Measurements from ENCODE around the gene MICALL1.

Gene MICALL1, protein sequence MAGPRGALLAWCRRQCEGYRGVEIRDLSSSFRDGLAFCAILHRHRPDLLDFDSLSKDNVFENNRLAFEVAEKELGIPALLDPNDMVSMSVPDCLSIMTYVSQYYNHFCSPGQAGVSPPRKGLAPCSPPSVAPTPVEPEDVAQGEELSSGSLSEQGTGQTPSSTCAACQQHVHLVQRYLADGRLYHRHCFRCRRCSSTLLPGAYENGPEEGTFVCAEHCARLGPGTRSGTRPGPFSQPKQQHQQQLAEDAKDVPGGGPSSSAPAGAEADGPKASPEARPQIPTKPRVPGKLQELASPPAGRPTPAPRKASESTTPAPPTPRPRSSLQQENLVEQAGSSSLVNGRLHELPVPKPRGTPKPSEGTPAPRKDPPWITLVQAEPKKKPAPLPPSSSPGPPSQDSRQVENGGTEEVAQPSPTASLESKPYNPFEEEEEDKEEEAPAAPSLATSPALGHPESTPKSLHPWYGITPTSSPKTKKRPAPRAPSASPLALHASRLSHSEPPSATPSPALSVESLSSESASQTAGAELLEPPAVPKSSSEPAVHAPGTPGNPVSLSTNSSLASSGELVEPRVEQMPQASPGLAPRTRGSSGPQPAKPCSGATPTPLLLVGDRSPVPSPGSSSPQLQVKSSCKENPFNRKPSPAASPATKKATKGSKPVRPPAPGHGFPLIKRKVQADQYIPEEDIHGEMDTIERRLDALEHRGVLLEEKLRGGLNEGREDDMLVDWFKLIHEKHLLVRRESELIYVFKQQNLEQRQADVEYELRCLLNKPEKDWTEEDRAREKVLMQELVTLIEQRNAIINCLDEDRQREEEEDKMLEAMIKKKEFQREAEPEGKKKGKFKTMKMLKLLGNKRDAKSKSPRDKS

GRCh38 chr22:37905534-37906363 is at the start of gene MICALL1:
TSS of gene MICALL1 (plus strand) at chr22:37906297. CDS start at chr22:37906423, 126 bp downstream.
- DNase-seq: peak; percentile 86

DNA sequence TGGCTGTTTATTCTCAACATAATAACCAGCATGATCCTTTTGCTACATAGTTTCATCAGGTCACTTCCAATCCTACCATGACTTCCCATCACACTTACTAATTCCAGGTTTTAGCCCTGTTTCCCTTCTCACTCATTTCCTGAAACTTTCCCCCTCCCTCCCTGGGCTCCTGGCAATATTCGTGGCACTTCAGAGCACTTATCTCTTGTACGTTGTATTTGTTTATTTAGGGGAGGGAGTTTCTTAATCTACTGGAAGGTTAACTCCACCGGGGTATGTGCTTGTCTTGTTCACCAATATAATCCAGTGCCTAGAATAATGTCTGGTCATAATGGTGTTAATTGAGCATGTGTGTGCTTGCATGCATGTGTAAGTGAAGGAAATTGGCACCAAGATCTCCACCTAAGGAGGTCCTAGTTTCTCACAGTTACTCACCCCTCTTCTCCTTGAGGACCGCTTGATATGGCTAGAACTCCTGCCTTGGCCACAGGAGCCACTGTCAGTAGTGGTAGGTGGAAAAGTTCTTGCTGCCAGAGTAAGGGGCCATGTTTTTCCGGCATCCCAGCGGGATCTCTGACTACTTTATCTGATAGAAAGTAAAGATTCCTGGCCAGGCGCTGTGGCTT is 45.2 kb upstream of the MICALL1 start:
- no peak for DNase-seq

- no peak for DNase-seq
Measured at GRCh38 chr22:37862570-37863325, 43.3 kb upstream of the MICALL1 start.

DNA sequence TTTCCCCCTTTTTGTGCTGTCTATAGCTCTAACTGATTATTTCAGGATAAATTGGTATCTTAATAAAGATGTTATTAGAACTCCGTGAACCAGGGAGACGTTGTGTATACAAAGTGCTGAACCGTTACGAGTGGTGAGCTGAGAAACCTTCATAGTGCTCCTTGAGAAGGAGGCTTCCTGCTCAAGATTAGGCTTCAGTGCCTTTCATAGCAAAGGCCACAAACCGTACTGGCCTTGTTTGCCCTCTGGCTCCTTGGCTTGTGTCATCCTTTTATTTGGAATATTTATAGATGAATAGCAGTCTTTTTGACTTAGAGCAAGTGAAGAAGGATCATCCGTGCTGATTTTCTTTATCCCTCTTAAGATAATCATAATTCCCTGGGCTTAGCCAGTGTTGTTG is 40.6 kb upstream of the MICALL1 start:
- DNase-seq: no peak

DNA sequence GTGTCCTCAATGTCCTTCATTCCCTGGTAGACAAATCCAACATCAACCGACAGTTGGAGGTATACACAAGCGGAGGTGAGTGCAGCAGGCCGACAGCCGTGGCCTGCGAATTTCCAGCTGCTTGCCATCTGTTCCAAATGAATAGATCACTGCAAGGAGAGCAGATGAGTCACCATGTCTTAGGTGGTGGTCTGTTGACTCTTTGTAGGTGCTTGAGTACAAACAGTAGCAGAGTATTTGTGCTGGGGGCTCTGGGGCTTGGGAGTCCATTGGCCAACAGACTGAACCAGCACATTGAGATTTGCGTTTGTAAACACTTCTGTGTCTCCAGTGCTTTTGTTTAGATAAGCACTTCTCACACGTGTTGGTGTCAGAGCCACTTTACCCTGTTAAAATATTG is 35.8 kb upstream of the MICALL1 start:
- DNase-seq: peak; percentile 14

DNA sequence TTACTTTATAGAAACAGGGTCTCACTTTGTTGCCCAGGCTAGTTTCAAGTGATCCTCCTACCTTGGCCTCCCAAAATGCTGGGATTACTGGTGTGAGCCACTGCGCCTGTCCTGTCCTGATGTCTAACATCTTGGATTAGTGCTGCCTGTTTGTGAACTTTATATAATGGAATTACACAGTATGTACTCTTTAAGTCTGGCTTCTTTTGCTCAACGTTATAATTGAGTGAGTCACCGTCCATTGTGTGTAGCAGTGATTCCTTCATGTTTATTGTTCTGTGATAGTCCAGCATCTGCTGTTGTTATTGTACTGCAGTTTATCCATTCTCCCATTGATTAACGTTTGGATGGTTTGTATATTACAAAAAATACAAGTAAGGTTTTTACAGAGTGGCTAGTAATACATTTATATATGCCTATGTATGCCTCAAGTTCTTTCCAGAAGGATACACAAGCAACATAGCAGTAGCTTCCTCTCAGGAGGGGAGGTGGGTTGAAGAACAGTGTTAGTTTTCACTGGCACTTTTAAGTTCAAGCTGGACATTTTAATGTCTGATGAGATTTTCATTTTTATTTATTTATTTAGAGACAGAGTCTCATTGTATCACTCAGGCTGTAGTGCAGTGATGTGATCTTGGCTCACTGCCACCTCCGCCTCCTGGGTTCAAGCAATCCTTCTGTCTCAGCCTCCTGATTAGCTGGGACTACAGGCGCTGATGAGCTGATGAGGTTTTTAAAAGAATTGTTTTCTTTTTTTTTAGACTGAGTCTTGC is 25.2 kb upstream of the MICALL1 start:
- DNase-seq: peak; percentile 58

DNA sequence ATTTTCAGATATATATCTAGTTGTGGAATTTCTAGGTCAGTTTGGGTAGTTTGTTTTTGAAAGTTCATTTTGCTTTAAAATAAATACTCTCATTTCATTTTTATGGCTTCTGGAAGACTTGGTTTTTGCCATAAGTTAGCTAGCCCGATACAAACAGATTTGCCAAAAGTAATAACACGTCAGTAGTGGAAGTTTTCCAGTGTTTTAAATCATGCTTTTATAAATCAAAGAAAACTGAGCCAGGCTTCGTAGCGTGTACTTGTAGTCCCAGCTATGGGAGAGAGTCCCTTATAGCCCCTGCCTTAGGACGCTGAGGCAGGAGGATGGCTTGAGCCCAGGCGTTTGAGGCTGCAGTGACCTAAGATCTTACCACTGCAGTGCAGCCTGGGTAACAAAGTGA is 21.7 kb upstream of the MICALL1 start:
- DNase-seq: peak; percentile 28

DNA sequence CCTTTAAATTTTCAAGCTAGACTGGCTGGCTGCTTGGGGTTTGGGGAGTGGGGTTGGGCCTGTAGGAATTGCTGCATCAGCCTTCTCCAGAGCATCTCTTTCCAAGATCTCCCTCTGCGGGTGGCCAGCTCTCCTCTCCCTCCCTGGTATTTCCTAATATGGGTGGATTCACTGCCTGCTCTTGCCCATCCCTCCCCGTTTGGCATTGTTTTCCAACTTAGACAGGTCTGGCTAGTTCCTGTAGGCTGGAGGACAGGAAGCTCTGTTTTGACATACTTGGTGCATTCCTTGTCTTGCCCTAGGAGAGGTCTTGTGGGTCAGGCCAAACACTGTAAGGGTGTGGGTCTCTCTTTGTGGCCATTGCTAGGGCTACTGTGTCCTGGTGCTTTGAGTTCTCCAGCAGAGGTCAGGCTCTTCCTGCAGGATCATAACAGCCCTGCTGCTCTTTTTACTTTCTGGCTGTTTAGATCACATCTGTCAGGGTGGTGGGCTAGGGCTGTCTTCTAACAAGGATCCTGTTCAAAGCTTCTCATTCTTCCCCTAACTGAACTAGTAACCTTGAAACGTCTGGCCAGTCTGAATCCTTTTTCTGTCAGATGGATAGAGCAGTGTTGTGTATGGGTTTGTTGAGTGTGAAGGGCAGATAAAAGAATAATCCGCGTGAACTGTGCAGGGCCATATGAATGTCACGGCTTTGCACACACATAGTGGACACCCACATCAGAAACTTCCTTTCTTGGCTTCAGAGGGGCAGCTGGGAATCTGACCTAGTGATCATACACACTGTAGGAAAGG is 18.3 kb upstream of the MICALL1 start:
- peak; percentile 89 for DNase-seq

GRCh38 chr22:37891926-37892325 is 14.2 kb upstream of the MICALL1 start:
- DNase-seq: no peak

GRCh38 chr22:37892566-37893335 is 13.3 kb upstream of the MICALL1 start:
- DNase-seq: no peak

DNA sequence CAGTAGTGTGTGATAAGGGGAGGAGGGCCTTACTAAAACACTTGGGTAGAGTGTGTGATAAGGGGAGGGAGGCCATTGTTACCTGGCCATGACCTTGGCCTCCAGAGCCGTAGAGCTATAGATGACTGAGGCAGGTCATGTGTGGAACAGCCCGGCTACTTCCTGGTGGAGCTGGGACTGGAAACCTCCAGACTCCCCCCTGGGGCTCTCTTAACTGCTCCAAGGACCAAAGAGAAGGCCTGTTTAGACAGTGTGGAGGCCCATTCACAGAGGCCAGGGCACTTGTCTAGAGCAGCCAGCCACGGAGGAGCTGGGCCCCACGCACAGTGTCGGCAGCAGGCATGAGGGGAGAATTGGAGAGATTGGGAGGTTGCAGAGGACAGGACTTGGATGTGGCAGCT is 12.5 kb upstream of the MICALL1 start:
- no peak for DNase-seq

DNA sequence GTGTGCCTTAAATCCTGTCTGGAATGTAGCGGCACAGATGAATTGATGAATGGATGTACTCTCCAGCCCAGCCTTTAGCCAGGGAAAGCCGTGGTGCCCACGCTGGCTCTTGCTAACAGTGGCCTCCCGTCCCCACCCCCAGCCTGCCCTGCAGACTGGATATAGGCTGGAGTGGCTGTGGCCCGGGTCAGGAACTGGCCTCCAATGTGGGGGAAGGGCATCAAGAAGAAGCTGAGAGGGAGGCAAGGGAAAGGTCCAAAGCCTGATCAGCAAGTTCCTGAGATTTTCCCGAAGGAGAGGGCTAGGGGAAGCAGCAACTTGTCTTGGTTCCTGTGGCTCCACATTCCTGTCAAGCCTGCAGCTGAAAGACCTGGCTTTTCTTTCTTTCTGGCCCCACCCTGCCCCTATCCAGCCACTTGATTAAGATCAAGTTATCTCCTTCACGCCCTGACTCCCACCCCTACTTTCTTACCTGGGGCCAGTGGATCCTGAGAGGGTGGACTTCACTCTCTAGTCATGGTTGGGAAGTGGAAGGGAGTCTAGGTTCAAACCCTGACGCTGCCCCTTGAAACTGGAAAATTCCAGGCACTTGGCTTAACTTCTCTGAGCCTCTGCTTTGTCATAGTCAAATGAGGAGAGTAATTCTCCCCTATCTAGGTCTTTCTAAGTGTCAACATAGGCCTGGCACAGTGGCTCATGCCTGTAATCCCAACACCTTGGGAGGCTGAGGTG is 11.0 kb upstream of the MICALL1 start:
- no peak for DNase-seq

GRCh38 chr22:37896181-37896592 is 9.9 kb upstream of the MICALL1 start:
- DNase-seq: no peak

DNA sequence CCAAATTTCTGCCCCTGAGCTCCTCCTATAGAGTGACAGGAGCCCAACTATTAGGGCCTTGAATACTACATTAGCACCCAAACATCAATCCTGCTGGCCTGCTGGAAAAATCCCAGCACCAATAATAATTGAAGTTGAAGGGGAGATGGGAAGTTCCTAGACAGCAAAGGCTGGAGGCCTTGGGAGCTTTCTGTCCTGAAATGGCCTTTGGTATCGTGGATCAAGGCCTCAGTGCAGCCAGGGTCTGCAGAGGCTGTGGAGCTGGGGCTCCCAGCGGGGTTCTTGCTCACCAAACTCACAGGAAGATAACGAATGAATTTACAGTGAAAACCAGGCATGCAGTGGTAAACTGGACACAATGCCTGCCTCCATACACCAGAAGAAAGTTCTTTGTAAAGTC is 9.2 kb upstream of the MICALL1 start:
- DNase-seq: no peak

- DNase-seq: no peak
Measured at GRCh38 chr22:37897807-37898206, 8.3 kb upstream of the MICALL1 start.

DNA sequence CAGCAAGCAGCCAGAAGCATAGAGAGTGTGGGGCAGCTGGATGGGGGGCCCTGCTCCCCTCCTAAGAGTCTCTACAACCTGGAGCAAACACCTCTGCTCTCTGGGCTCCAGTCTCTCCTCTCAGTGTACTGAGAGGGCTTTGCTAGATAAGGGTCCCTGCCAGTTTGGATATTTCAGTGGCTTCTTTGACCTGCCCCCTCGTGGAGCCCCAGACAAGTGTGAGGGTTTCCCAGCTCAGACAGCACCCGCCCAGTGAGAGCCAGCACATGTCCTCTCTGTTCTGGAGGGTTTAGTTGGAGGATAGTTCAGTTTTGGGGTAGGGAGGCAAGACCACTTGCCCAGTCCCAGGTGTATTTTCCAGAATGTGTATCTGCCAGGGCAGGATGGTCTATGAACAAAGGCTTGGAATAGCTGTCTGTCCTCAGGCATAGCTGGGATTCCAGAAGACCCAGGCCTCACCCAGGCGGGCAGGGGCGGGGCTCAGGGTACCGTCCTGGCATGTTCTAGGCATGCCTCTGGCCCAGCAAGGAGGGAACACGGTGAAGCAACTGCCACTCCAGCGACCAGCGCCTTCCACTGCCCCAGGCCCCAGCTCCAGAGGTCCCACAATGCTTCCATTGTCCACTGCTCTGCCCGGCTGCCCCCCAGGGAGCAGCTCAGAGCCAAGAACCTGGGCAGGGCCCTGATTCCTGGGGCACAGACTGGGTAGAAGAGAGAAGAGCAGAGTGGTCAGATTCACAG is 7.5 kb upstream of the MICALL1 start:
- no peak for DNase-seq

- peak; percentile 99 for DNase-seq
Measured at GRCh38 chr22:37904572-37905533, 1.2 kb upstream of the MICALL1 start.
